HepG2 (cell line): ENCODE results near the gene VSIR. TPM values are rescaled to one million over a fixed set of nuclear protein-coding genes. Genes with fewer than 3 reads are reported as not detected.
A peak's percentile ranks its signal among the peaks of the same experiment; 100 is the strongest.

Experiments
- ARHGAP35 ChIP-seq: sonication (generic); formaldehyde crosslinking; IDR thresholded peaks from 2 replicates; pipeline ENCODE4 v1.9.0; 2022; ENCODE audit warnings: mild to moderate bottlenecking, inconsistent platforms, moderate library complexity, missing genetic modification reagents, borderline replicate concordance
- ARID5B ChIP-seq: IDR thresholded peaks from 2 replicates; pipeline ENCODE4 v1.4.0; 2020; ENCODE audit warnings: mild to moderate bottlenecking, missing genetic modification reagents
- EEA1 ChIP-seq: sonication (generic); formaldehyde crosslinking; IDR thresholded peaks from 2 replicates; pipeline ENCODE4 v1.5.1; 2020; ENCODE audit warnings: mild to moderate bottlenecking, missing genetic modification reagents, borderline replicate concordance
- EP300 ChIP-seq, 3 experiments: sonication (generic) in 1 of 3; formaldehyde crosslinking in 1 of 3; IDR thresholded peaks; 2 replicates each; pipeline versions ENCODE4 v1.5.1 to v1.6.1; 2011 to 2020; ENCODE audit warnings: low read depth in 2 of 3, low read length in 2 of 3, borderline replicate concordance in 1 of 3, improper control_type of control experiment in 1 of 3, mild to moderate bottlenecking in 1 of 3, missing genetic modification reagents in 1 of 3, moderate library complexity in 1 of 3
- FOSL2 ChIP-seq: sonication (generic); formaldehyde crosslinking; IDR thresholded peaks from 2 replicates; pipeline ENCODE4 v1.4.0; 2020; ENCODE audit warnings: missing genetic modification reagents
- HIVEP1 ChIP-seq: sonication (generic); formaldehyde crosslinking; IDR thresholded peaks from 2 replicates; pipeline ENCODE4 v1.4.0; 2020; ENCODE audit warnings: mild to moderate bottlenecking, missing genetic modification reagents
- HMGXB3 ChIP-seq: sonication (generic); formaldehyde crosslinking; IDR thresholded peaks from 2 replicates; pipeline ENCODE4 v1.4.0; 2020; ENCODE audit warnings: missing genetic modification reagents, borderline replicate concordance
- HNRNPL ChIP-seq: fragments of 200-400 bp; formaldehyde crosslinking; IDR thresholded peaks from 2 replicates; pipeline ENCODE4 v1.6.1; 2017; ENCODE audit warnings: mild to moderate bottlenecking, low read depth, low read length
- MZF1 ChIP-seq: sonication (generic); formaldehyde crosslinking; IDR thresholded peaks from 2 replicates; pipeline ENCODE4 v1.8.1; 2023; ENCODE audit warnings: mild to moderate bottlenecking, missing genetic modification reagents, borderline replicate concordance
- NFKBIZ ChIP-seq: IDR thresholded peaks from 2 replicates; pipeline ENCODE4 v1.6.1; 2018; ENCODE audit warnings: missing genetic modification reagents, missing compliant biosample characterization
- NR2F1 ChIP-seq, 2 experiments: fragments of 450-650 bp in 1 of 2; formaldehyde crosslinking in 1 of 2; IDR thresholded peaks; 2 replicates each; pipeline versions ENCODE4 v1.5.0 to v1.6.1; 2016 to 2020; ENCODE audit warnings: mild to moderate bottlenecking in 1 of 2, missing compliant biosample characterization in 1 of 2, missing genetic modification reagents in 1 of 2, moderate library complexity in 1 of 2
- PLRG1 ChIP-seq: fragments of 450-650 bp; conservative IDR thresholded peaks from 2 replicates; pipeline ENCODE4 v1.6.1; 2016
- STAT6 ChIP-seq: sonication (generic); formaldehyde crosslinking; IDR thresholded peaks from 2 replicates; pipeline ENCODE4 v1.4.0; 2020; ENCODE audit warnings: missing genetic modification reagents, mild to moderate bottlenecking, borderline replicate concordance
- TCF7 ChIP-seq: sonication (generic); IDR thresholded peaks from 2 replicates; pipeline ENCODE4 v1.6.1; 2016; ENCODE audit warnings: antibody characterized with exemption, low read depth
- TMF1 ChIP-seq: sonication (generic); formaldehyde crosslinking; IDR thresholded peaks from 2 replicates; pipeline ENCODE4 v1.8.1; 2022; ENCODE audit warnings: low read depth, missing genetic modification reagents
- TOE1 ChIP-seq: sonication (generic); formaldehyde crosslinking; IDR thresholded peaks from 2 replicates; pipeline ENCODE4 v1.4.0; 2020; ENCODE audit warnings: mild to moderate bottlenecking, missing genetic modification reagents
- ZNF274 ChIP-seq: sonication (generic); formaldehyde crosslinking; IDR thresholded peaks from 2 replicates; pipeline ENCODE4 v1.5.1; 2020; ENCODE audit warnings: mild to moderate bottlenecking, missing genetic modification reagents
- ZNF576 ChIP-seq: sonication (generic); formaldehyde crosslinking; IDR thresholded peaks from 2 replicates; pipeline ENCODE4 v1.4.0; 2020; ENCODE audit warnings: mild to moderate bottlenecking, missing genetic modification reagents
- polyA plus RNA-seq, 8 experiments: library from polyadenylated mRNA; depleted of rRNA in 3 of 8; stranded (reverse) in 7 of 8; unstranded in 1 of 8; fragments of >200 nt; fragmentation: Illumina TruSeq in 4 of 8; extraction: Trizol in 4 of 8; gene quantifications; 2 replicates each; pipeline versions ENCODE4 v1.2.1 to v1.2.3, GENCODE V29; 2011 to 2016; ENCODE audit warnings: low read depth in 4 of 8, missing spikeins in 1 of 8, mixed read lengths in 1 of 8; ENCODE audit not compliant: insufficient read depth in 1 of 8
- total RNA-seq, 5 experiments: library from RNA; depleted of rRNA; stranded (reverse); fragments of >200 nt; fragmentation: Illumina TruSeq; extraction: Trizol; gene quantifications; 2 replicates each; pipeline ENCODE4 v1.2.3, GENCODE V29; 2016; ENCODE audit warnings: low read depth in 1 of 5

VSIR gene
- total and polyA plus RNA-seq, 2 of the 13 experiments (the other 11 are each of a cell fraction or from before 2014, with no cell fraction given), result 0.44 to 3.2 TPM

- TF ChIP-seq HMGXB3 (no peak), FOSL2 (CRISPR knock-in tag) (peak; percentile 95), HNRNPL (no peak), MZF1 (CRISPR knock-in tag) (no peak), ZNF274 (CRISPR knock-in tag) (no peak), EEA1 (CRISPR knock-in tag) (no peak), HIVEP1 (no peak), TCF7 (no peak), NFKBIZ (CRISPR knock-in tag) (no peak), NR2F1 (CRISPR knock-in tag; IDR thresholded peaks at IDR 0.05) (peak; percentile 61 to 74), TMF1 (CRISPR knock-in tag) (no peak), ARID5B (CRISPR knock-in tag) (peak; percentile 72), ARHGAP35 (CRISPR knock-in tag) (no peak), PLRG1 (no peak), STAT6 (CRISPR knock-in tag) (0 out of 2 replicates have a peak, but pooled peaks have one; percentile 30), ZNF576 (CRISPR knock-in tag) (no peak), EP300 (IDR thresholded peaks at IDR 0.05; ENCODE audit: low read depth in 2 of 2, low read length in 2 of 2) (no peak), EP300 (CRISPR knock-in tag; IDR thresholded peaks at IDR 0.05; ENCODE audit: borderline replicate concordance) (peak; percentile 55; the same call in 1 of the 2 replicates), TOE1 (CRISPR knock-in tag) (no peak)
These were observed 6.5 kb downstream of the VSIR start (continued) for GRCh38 chr10:71766717-71767419.
